HepG2 (cell line): ENCODE data around the gene OPN1SW. TPM values are rescaled to one million over a fixed set of nuclear protein-coding genes. Genes with fewer than 3 reads are reported as not detected.

Source experiments
- ARHGAP35 ChIP-seq: sonication (generic); formaldehyde crosslinking; IDR thresholded peaks from 2 replicates; pipeline ENCODE4 v1.9.0; 2022; ENCODE audit warnings: mild to moderate bottlenecking, inconsistent platforms, moderate library complexity, missing genetic modification reagents, borderline replicate concordance
- BHLHE40 ChIP-seq: IDR thresholded peaks from 2 replicates; pipeline ENCODE4 v1.6.1; 2011; ENCODE audit warnings: low read length, improper control_type of control experiment
- BORCS8-MEF2B ChIP-seq: sonication (generic); formaldehyde crosslinking; IDR thresholded peaks from 2 replicates; pipeline ENCODE4 v1.8.0; 2022; ENCODE audit warnings: mild to moderate bottlenecking, missing genetic modification reagents
- CENPBD1 ChIP-seq: sonication (generic); formaldehyde crosslinking; IDR thresholded peaks from 2 replicates; pipeline ENCODE4 v1.8.0; 2022; ENCODE audit warnings: missing genetic modification reagents, low read depth, mild to moderate bottlenecking, borderline replicate concordance
- CHCHD3 ChIP-seq: sonication (generic); formaldehyde crosslinking; IDR thresholded peaks from 2 replicates; pipeline ENCODE4 v1.8.0; 2022; ENCODE audit warnings: mild to moderate bottlenecking, missing genetic modification reagents, moderate library complexity
- FOXM1 ChIP-seq: sonication (generic); formaldehyde crosslinking; IDR thresholded peaks from 2 replicates; pipeline ENCODE4 v1.5.0; 2020; ENCODE audit warnings: missing genetic modification reagents
- GATAD2A ChIP-seq: IDR thresholded peaks from 2 replicates; pipeline ENCODE4 v1.6.1; 2016
- MIER3 ChIP-seq: IDR thresholded peaks from 2 replicates; pipeline ENCODE4 v1.6.1; 2016; ENCODE audit warnings: missing compliant biosample characterization, borderline replicate concordance
- MTF1 ChIP-seq: sonication (generic); formaldehyde crosslinking; IDR thresholded peaks from 2 replicates; pipeline ENCODE4 v1.5.0; 2020; ENCODE audit warnings: missing genetic modification reagents
- NKX3-1 ChIP-seq: sonication (generic); formaldehyde crosslinking; IDR thresholded peaks from 2 replicates; pipeline ENCODE4 v1.5.0; 2020; ENCODE audit warnings: missing genetic modification reagents
- PITX1 ChIP-seq: sonication (generic); formaldehyde crosslinking; IDR thresholded peaks from 2 replicates; pipeline ENCODE4 v1.5.1; 2020; ENCODE audit warnings: mild to moderate bottlenecking, missing genetic modification reagents
- SIN3A ChIP-seq: IDR thresholded peaks from 2 replicates; pipeline ENCODE4 v1.6.1; 2011; ENCODE audit warnings: low read depth, mild to moderate bottlenecking, control low read depth, low read length, borderline replicate concordance
- SMAD1 ChIP-seq: sonication (generic); formaldehyde crosslinking; IDR thresholded peaks from 2 replicates; pipeline ENCODE4 v1.4.0; 2020; ENCODE audit warnings: missing genetic modification reagents, low read depth, mild to moderate bottlenecking, borderline replicate concordance
- THAP11 ChIP-seq: IDR thresholded peaks from 2 replicates; pipeline ENCODE4 v1.6.1; 2016; ENCODE audit warnings: missing biosample characterization, missing genetic modification reagents
- ZC3H13 ChIP-seq: sonication (generic); formaldehyde crosslinking; IDR thresholded peaks from 2 replicates; pipeline ENCODE4 v1.8.1; 2023; ENCODE audit warnings: mild to moderate bottlenecking, missing genetic modification reagents, moderate library complexity
- ZFX ChIP-seq: sonication (generic); formaldehyde crosslinking; IDR thresholded peaks from 2 replicates; pipeline ENCODE4 v1.4.0; 2020; ENCODE audit warnings: mild to moderate bottlenecking, low read depth, missing genetic modification reagents, moderate library complexity
- ZNF556 ChIP-seq: sonication (generic); formaldehyde crosslinking; IDR thresholded peaks from 2 replicates; pipeline ENCODE4 v1.4.0; 2020; ENCODE audit warnings: mild to moderate bottlenecking, missing genetic modification reagents, borderline replicate concordance
- ZNF737 ChIP-seq: sonication (generic); formaldehyde crosslinking; IDR thresholded peaks from 2 replicates; pipeline ENCODE4 v1.5.0; 2020; ENCODE audit warnings: missing genetic modification reagents, mild to moderate bottlenecking, borderline replicate concordance
- ZNF749 ChIP-seq: sonication (generic); formaldehyde crosslinking; IDR thresholded peaks from 2 replicates; pipeline ENCODE4 v1.8.0; 2022; ENCODE audit warnings: mild to moderate bottlenecking, missing genetic modification reagents, moderate library complexity, borderline replicate concordance
- ZSCAN21 ChIP-seq: sonication (generic); formaldehyde crosslinking; IDR thresholded peaks from 2 replicates; pipeline ENCODE4 v1.8.0; 2022; ENCODE audit warnings: mild to moderate bottlenecking, missing genetic modification reagents, moderate library complexity, borderline replicate concordance
- polyA plus RNA-seq, 8 experiments: library from polyadenylated mRNA; depleted of rRNA in 3 of 8; stranded (reverse) in 7 of 8; unstranded in 1 of 8; fragments of >200 nt; fragmentation: Illumina TruSeq in 4 of 8; extraction: Trizol in 4 of 8; gene quantifications; 2 replicates each; pipeline versions ENCODE4 v1.2.1 to v1.2.3, GENCODE V29; 2011 to 2016; ENCODE audit warnings: low read depth in 4 of 8, missing spikeins in 1 of 8, mixed read lengths in 1 of 8; ENCODE audit not compliant: insufficient read depth in 1 of 8
- total RNA-seq, 5 experiments: library from RNA; depleted of rRNA; stranded (reverse); fragments of >200 nt; fragmentation: Illumina TruSeq; extraction: Trizol; gene quantifications; 2 replicates each; pipeline ENCODE4 v1.2.3, GENCODE V29; 2016; ENCODE audit warnings: low read depth in 1 of 5
- TF ChIP-seq, protein P1 (sequence below): sonication (generic); formaldehyde crosslinking; IDR thresholded peaks from 2 replicates; pipeline ENCODE4 v1.5.0; 2020; ENCODE audit warnings: missing genetic modification reagents, mild to moderate bottlenecking, borderline replicate concordance
- TF ChIP-seq, protein P2 (sequence below): sonication (generic); formaldehyde crosslinking; IDR thresholded peaks from 2 replicates; pipeline ENCODE4 v1.4.0; 2020; ENCODE audit warnings: missing genetic modification reagents
- TF ChIP-seq, protein P3 (sequence below): sonication (generic); formaldehyde crosslinking; IDR thresholded peaks from 2 replicates; pipeline ENCODE4 v1.8.1; 2023; ENCODE audit warnings: missing genetic modification reagents, mild to moderate bottlenecking, borderline replicate concordance
- TF ChIP-seq, protein P4 (sequence below): sonication (generic); formaldehyde crosslinking; IDR thresholded peaks from 2 replicates; pipeline ENCODE4 v1.5.0; 2020; ENCODE audit warnings: mild to moderate bottlenecking, missing genetic modification reagents, moderate library complexity

The OPN1SW gene
- total and polyA plus RNA-seq, 2 of the 13 experiments (the other 11 are each of a cell fraction or from before 2014, with no cell fraction given), result not detected

DNA sequence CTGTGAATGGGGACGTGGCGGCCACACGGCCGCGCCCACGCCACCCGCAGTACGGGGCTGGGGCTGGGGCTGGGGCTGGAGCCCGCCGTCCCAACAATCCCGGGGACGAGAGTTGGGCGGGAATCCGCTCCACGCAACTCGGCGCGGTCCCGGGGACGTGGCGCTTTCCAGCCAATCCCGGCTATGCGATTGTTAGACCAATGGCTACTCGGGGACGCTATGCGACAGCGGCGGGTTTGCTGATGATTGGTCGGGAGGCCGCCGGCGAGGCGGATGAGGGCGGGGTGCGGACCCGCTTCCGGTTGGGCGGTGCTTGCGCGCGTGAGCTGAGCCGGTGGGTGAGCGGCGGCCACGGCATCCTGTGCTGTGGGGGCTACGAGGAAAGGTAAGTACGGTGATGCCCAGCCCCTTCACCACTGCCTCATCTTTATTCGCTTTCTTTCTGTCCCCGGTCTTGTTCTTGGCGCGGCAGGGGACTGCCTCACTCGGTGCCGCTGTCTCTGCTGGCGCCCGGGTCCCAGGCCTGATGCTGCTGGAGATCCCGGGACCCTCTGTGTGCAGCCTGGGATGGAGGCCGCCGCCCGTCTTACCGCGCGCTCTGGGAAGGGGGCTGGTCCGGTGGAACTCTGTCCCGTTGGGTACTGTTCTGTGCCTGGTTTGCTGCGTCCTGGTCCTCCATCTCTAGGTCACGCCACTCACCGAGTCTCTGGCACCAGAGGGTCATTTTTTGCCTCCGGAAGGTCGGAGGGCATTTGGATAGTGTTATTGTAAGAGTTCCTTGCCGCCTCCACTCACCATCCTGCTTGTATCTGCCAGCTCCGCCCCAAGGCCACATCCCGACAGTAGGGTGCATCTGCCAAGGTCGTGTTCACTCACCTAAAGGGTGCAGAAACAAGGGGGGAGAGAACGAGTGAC, 36.3 kb downstream of the OPN1SW start, which contains the start of gene CALU (continued):
- TF ChIP-seq ZNF737 (0 out of 2 replicates have a peak, but pooled peaks have one; percentile 76), SIN3A (0 out of 2 replicates have a peak, but pooled peaks have one; percentile 21), FOXM1 (CRISPR knock-in tag) (peak; percentile 21; the same call in 1 of the 2 replicates), SMAD1 (CRISPR knock-in tag) (peak; percentile 36; the same call in 1 of the 2 replicates), ARHGAP35 (no peak), ZSCAN21 (peak; percentile 85), BHLHE40 (peak; percentile 44; the same call in 1 of the 2 replicates), GATAD2A (CRISPR knock-in tag) (peak; percentile 29), BORCS8-MEF2B (CRISPR knock-in tag) (0 out of 2 replicates have a peak, but pooled peaks have one; percentile 45), PITX1 (CRISPR knock-in tag) (peak; percentile 58; the same call in 1 of the 2 replicates), ZNF749 (CRISPR knock-in tag) (peak; percentile 67; the same call in 1 of the 2 replicates), MTF1 (CRISPR knock-in tag) (0 out of 2 replicates have a peak, but pooled peaks have one; percentile 38), CHCHD3 (CRISPR knock-in tag) (peak; percentile 77; the same call in 1 of the 2 replicates), ZC3H13 (CRISPR knock-in tag) (peak; percentile 42; the same call in 1 of the 2 replicates), NKX3-1 (CRISPR knock-in tag) (peak; percentile 63), MIER3 (CRISPR knock-in tag) (peak; percentile 31; the same call in 1 of the 2 replicates), ZNF556 (CRISPR knock-in tag) (peak; percentile 42; the same call in 1 of the 2 replicates), ZFX (CRISPR knock-in tag) (peak; percentile 87), THAP11 (CRISPR knock-in tag) (peak; percentile 83), CENPBD1 (peak; percentile 62; the same call in 1 of the 2 replicates)
- TF ChIP-seq, protein P1, sequence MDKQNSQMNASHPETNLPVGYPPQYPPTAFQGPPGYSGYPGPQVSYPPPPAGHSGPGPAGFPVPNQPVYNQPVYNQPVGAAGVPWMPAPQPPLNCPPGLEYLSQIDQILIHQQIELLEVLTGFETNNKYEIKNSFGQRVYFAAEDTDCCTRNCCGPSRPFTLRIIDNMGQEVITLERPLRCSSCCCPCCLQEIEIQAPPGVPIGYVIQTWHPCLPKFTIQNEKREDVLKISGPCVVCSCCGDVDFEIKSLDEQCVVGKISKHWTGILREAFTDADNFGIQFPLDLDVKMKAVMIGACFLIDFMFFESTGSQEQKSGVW (CRISPR knock-in tag), result peak; percentile 88; the same call in 1 of the 2 replicates
- TF ChIP-seq, protein P2, sequence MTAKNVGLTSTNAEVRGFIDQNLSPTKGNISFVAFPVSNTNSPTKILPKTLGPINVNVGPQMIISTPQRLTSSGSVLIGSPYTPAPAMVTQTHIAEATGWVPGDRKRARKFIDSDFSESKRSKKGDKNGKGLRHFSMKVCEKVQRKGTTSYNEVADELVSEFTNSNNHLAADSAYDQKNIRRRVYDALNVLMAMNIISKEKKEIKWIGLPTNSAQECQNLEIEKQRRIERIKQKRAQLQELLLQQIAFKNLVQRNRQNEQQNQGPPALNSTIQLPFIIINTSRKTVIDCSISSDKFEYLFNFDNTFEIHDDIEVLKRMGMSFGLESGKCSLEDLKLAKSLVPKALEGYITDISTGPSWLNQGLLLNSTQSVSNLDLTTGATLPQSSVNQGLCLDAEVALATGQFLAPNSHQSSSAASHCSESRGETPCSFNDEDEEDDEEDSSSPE, result peak; percentile 97
- TF ChIP-seq, protein P3, sequence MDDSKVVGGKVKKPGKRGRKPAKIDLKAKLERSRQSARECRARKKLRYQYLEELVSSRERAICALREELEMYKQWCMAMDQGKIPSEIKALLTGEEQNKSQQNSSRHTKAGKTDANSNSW (CRISPR knock-in tag), result no peak
- TF ChIP-seq, protein P4, sequence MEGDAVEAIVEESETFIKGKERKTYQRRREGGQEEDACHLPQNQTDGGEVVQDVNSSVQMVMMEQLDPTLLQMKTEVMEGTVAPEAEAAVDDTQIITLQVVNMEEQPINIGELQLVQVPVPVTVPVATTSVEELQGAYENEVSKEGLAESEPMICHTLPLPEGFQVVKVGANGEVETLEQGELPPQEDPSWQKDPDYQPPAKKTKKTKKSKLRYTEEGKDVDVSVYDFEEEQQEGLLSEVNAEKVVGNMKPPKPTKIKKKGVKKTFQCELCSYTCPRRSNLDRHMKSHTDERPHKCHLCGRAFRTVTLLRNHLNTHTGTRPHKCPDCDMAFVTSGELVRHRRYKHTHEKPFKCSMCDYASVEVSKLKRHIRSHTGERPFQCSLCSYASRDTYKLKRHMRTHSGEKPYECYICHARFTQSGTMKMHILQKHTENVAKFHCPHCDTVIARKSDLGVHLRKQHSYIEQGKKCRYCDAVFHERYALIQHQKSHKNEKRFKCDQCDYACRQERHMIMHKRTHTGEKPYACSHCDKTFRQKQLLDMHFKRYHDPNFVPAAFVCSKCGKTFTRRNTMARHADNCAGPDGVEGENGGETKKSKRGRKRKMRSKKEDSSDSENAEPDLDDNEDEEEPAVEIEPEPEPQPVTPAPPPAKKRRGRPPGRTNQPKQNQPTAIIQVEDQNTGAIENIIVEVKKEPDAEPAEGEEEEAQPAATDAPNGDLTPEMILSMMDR (CRISPR knock-in tag), result 0 out of 2 replicates have a peak, but pooled peaks have one; percentile 11
